ENCODE measurements around the gene PIR. TPM values are rescaled to one million over a fixed set of nuclear protein-coding genes. Genes with fewer than 3 reads are reported as not detected.

PIR gene
- total RNA-seq, 1 donor from 2014 or later, result 23.6 TPM

- Mint-ChIP-seq H3K27me3 (no peaks in the 10 kb centered on the region), H3K9me3 (no peaks in the 10 kb centered on the region), H3K4me1 (ENCODE audit: unreplicated experiment) (no peaks in the 10 kb centered on the region), H3K27ac (no peak overlapping the region), H3K4me3 (no peak overlapping the region), H3K36me3 (no peaks in the 10 kb centered on the region)
- no peak for DNase-seq (ENCODE audit: extremely low spot score, unreplicated experiment)
- no peak for TF ChIP-seq CTCF (conservative IDR thresholded peaks at IDR 0.05)
Observed at GRCh38 chrX:15511563-15511962, 18.4 kb upstream of the PIR start.

- Mint-ChIP-seq H3K27ac (no peak overlapping the region), H3K9me3 (no peaks in the 10 kb centered on the region), H3K36me3 (no peaks in the 10 kb centered on the region), H3K4me1 (ENCODE audit: unreplicated experiment) (no peaks in the 10 kb centered on the region), H3K27me3 (no peaks in the 10 kb centered on the region), H3K4me3 (no peak overlapping the region)
- DNase-seq (ENCODE audit: extremely low spot score, unreplicated experiment), result no peak
- no peak for TF ChIP-seq CTCF (conservative IDR thresholded peaks at IDR 0.05)
Observed at GRCh38 chrX:15509845-15510244, 16.7 kb upstream of the PIR start.

- Mint-ChIP-seq H3K27ac (no peak overlapping the region), H3K9me3 (no peaks in the 10 kb centered on the region), H3K27me3 (no peaks in the 10 kb centered on the region), H3K4me3 (no peak overlapping the region), H3K4me1 (ENCODE audit: unreplicated experiment) (no peaks in the 10 kb centered on the region), H3K36me3 (no peaks in the 10 kb centered on the region)
- TF ChIP-seq CTCF (conservative IDR thresholded peaks at IDR 0.05), result no peak
- no peak for DNase-seq (ENCODE audit: extremely low spot score, unreplicated experiment)
Observed at GRCh38 chrX:15507005-15507404, 13.9 kb upstream of the PIR start.

- Mint-ChIP-seq H3K4me3 (no peak overlapping the region), H3K27ac (no peak overlapping the region), H3K27me3 (no peaks in the 10 kb centered on the region), H3K9me3 (no peaks in the 10 kb centered on the region), H3K36me3 (no peaks in the 10 kb centered on the region), H3K4me1 (ENCODE audit: unreplicated experiment) (no peaks in the 10 kb centered on the region)
- TF ChIP-seq CTCF (conservative IDR thresholded peaks at IDR 0.05), result no peak
- no peak for DNase-seq (ENCODE audit: extremely low spot score, unreplicated experiment)
Observed at GRCh38 chrX:15505101-15505500, 12.0 kb upstream of the PIR start.

GRCh38 chrX:15504661-15505060, 11.5 kb upstream of the PIR start:
- Mint-ChIP-seq H3K4me1 (ENCODE audit: unreplicated experiment) (no peaks in the 10 kb centered on the region), H3K36me3 (no peaks in the 10 kb centered on the region), H3K9me3 (no peaks in the 10 kb centered on the region), H3K4me3 (no peak overlapping the region), H3K27me3 (no peaks in the 10 kb centered on the region), H3K27ac (no peak overlapping the region)
- no peak for TF ChIP-seq CTCF (conservative IDR thresholded peaks at IDR 0.05)
- DNase-seq (ENCODE audit: extremely low spot score, unreplicated experiment), result no peak

- no peak for TF ChIP-seq CTCF (conservative IDR thresholded peaks at IDR 0.05)
Observed at GRCh38 chrX:15501506-15501905, 8.4 kb upstream of the PIR start.

More at GRCh38 chrX:15501506-15501905, 8.4 kb upstream of the PIR start:
- DNase-seq (ENCODE audit: extremely low spot score, unreplicated experiment), result no peak
- H3K27ac Mint-ChIP-seq, result no peak overlapping the region
- H3K27me3 Mint-ChIP-seq, result peaks cover 5% of the 10 kb centered on the region
- no peak overlapping the region for H3K4me3 Mint-ChIP-seq
- H3K9me3 Mint-ChIP-seq, result no peaks in the 10 kb centered on the region
- H3K4me1 Mint-ChIP-seq (ENCODE audit: unreplicated experiment), result peaks cover 7% of the 10 kb centered on the region
- H3K36me3 Mint-ChIP-seq, result no peaks in the 10 kb centered on the region
